ENCODE measurements around the gene ARHGAP26. TPM values are rescaled to one million over a fixed set of nuclear protein-coding genes. Genes with fewer than 3 reads are reported as not detected.
A peak's percentile ranks its signal among the peaks of the same experiment; 100 is the strongest.

ARHGAP26 gene
- polyA plus RNA-seq, 1 donor, result 14.7 TPM

DNA sequence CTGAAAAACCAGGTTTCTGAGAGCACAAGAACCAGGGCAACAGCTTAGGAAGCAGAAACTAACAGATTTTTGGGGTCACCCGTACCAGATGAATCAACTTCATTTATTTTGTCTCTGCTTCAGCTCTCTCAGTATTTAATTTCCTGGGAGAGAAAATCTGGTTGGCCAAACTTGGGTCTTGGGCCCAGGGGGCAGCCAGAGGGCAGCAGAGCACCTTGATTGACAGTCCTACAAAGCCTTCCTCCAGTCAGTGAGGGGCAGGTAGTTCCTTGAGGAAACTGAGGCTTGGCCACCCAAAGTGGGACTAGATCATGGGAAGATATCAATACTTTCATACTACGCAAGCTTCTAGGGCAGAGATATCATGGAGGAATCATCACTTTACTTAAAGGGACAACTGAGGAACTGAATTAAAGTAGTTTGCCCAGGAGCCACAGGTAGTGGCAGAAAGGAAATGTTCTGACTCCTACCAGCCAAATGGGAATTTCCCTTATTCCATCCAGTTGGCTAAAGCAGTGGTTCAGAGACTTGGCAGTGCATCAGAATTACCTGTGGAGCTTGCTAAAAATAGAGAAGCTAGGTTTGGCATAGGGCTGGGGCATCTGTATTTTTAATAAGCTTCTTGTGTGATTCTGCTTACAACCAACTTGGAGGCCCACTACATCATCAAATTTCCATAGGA is 21.5 kb upstream of the ARHGAP26 start:
- no peak for DNase-seq

DNA sequence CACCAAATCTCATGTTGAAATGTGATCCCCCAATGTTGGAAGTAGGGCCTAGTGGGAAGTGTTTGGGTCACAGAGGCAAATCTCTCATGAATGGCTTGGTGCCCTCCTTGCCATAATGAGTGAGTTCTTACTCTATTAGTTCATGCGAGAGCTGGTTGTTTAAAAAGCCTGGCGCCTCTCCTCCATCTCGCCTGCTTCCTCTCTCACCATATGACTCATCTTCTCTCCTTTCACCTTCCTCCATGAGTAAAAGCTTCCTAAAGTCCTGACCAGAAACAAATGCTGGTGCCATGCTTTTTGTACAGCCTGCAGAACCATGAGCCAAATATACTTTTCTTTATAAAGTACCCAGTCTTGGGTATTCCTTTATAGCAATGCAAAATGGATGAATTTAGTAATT is 20.9 kb upstream of the ARHGAP26 start:
- DNase-seq, result no peak

DNA sequence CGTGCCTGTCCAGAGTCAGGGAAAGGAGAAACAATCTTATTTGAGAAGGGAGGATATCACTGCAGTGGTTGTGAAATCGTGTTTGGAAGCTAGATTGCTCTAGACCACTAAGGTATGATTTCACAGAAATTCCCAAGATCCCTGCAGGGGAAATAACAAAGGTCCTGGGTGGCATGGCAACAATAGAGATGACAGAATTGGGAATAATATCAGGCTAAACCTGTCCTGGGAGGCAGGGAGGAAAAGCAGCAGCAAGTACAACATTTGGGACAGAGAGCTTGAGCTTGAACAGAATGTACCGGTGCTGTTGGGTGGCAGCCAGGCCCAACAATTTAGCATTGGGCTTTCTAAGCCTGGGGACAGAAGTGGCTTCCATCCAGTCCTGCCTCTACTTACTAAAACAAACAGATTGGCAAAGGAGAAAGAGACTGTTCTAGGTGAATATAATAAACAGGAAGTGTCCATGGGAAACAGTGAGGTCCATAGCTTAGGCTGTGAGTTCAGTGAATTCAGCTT is 17.0 kb upstream of the ARHGAP26 start:
- no peak for DNase-seq

DNA sequence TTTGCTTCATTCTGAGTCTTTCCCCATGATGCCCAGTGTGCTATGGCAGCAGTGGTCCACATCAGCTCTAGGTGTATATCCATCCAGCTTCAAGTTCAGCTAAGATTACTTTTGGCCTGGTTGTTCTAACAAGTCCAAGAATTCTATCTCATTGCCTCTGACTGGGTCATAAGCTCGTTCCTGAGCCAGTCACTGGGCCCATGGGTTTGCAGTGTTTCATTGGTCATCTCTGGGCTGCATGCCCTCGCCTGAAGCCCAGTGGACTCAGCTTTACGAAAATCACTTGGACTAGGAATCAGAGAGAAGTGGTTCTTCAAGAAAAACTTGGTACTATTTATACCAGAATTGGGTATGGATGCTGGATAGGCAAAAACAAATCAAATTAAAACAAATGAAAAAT is 16.1 kb upstream of the ARHGAP26 start:
- DNase-seq, result no peak

DNA sequence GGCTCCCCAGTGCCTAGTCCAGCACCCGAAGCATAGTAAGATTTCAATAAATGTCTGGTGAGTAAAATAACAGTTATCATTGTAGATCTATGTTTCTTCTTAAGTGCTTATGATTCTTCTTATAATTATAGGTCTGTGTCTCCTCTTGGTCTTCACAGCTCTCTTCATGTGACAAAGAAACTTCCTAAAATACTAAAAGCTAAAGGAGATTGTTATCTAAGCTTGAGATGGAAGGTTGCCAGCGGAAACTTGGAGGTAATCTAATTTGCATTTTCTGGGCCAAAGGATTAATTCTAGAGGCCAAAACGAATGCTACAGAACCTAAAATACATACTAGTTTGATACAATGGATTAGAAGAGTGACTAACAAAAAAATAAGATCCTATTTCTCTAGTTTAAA is 13.6 kb upstream of the ARHGAP26 start:
- no peak for DNase-seq

DNA sequence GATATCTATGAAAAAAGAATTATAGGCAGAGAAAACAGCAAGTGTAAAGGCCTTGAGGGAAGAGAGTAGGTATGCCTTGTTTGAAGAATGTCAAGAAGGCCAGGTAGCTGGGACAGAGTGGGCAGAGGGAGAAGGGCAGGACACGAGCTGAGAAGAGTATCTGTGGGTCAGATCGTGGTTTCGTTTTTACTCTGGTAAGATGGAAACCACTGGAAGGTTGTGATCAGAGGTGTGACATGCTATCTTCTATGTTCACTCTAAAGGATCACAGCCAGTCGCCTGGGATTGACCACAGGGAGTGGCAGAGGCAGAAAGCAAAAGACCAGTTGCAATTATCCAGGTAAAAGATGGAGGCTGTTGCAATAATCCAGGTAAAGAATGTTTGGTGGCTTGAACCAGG is 12.6 kb upstream of the ARHGAP26 start:
- DNase-seq, result no peak

DNA sequence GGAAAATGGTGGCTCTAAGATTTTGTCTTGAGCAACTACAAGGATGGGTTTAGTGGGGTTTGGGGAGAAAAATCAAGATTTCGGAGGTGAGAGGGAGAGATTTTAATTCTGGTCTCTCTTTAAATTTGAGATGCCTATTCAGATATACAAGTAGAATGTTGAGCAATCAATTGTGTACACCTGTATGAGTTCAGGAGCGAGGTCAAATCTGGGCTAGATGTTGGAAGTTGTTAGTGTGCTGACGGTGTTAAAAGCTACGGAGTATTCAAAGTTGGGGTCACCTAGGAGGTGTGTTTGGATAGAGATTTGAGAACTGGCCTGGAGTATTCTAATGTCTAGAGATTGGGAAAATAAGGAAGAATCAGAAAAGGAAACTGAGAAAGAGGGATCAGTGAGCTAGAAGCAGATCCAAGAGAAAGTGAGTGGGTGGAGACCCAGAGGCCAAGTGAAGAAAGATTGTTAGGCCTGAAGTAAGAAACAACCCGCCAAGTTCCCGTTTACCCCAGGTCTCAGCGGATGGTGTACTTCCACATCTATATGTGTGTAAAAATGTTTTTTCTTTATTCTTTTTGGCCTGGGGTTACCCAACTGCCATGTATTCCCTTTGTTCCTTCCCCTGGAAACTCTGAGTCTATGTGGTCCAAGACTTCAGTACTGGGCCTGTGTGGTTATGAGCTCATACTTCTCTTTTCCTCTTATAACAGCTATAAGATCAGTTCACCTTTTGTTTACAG is 11.9 kb upstream of the ARHGAP26 start:
- DNase-seq, result no peak

DNA sequence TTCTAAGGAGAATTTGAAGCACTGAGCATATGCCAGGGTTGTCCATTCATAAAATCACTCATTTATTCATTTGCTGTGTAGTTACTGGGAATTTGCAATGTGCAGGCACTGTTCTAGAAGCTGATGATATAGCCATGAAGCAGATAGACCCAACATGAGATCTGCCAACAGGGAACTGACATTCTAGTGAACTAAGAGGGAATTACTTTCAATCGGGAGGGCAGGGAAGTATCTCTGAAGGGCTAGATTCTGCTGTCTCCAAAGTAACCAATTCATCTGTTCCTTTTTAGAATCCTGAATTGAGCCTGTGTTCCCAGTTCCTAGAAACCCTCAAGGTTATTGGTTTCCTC is 11.4 kb upstream of the ARHGAP26 start:
- DNase-seq, result no peak

DNA sequence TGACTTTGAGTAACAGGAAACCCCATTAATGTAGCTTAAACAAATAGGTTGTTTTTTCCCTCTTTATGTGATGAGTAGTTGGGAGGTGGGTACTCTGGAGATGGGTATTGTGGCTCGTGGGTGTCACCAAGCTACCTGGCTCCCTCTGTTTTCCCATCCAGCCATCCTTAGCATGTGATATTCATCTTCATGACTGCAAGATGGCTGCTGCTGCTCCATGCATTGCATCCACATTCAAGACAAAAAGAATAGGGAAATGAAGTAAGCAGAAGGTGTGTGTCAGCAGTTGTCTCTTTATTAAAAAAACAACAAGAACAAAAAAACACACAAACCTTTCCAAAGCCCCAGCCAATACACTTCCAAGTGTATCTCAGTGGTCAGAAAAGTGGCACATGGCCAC is 6.5 kb upstream of the ARHGAP26 start:
- DNase-seq, result no peak

DNA sequence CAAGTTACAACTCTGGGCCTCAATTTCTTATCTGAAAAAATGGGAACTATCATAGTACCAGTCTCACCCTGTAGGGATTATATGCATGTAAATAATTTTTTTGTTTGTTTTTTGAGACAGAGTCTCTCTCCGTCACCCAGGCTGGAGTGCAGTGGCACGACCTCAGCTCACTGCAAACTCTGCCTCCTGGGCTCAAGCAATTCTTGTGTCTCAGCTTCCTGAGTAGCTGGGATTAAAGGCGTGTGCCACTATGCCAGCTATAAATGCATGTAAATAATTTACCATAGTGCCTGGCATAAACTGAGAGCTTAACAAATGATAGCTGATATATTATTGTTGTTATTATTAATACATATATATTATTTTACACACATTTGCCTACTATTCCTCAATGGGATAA is 3.0 kb upstream of the ARHGAP26 start:
- no peak for DNase-seq

DNA sequence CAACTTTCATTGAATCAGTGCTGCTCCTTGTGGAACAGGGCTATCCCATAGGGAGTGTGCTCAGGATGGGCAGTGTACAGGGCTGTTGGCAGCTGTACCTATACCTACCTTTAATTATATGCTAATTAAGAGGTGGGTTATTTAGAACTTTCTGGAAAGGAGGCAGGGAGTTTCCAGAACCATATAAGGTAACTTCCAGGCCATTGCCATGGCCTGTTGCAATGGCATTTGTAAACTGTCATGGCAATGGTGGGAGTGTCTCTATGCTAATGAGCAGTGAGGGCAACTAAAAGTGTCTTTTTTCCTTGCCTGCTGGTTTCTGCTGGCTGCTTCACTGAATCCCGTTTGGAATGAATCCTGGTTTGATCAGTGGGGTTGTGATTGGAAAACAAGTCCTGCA is 2.3 kb upstream of the ARHGAP26 start:
- no peak for DNase-seq

DNA sequence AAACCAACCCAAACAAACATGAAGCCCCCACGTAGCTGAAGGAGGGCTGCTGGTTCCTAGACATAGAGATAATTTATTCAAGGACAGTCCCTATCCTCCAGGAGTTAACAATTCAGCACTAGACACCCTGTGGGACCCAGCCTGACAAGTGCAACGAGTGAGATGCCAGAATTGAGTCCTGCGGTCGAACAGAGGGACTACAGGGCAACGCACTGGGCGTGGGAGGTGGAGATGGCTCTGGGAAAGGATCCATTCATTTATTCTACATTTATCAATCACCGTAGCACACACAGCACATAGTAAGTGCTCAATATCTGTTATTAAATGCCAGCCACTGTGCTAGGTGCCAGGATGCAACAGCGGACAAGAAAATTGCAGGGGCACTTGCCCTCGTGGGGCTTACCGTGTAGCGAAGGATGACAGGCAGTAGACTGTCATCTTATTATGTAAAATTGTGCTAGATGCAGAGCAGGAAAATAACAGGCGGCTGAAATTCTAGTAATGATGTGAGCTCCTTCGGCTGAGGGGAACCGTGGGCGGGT is 855 bp upstream of the ARHGAP26 start:
- no peak for DNase-seq

DNA sequence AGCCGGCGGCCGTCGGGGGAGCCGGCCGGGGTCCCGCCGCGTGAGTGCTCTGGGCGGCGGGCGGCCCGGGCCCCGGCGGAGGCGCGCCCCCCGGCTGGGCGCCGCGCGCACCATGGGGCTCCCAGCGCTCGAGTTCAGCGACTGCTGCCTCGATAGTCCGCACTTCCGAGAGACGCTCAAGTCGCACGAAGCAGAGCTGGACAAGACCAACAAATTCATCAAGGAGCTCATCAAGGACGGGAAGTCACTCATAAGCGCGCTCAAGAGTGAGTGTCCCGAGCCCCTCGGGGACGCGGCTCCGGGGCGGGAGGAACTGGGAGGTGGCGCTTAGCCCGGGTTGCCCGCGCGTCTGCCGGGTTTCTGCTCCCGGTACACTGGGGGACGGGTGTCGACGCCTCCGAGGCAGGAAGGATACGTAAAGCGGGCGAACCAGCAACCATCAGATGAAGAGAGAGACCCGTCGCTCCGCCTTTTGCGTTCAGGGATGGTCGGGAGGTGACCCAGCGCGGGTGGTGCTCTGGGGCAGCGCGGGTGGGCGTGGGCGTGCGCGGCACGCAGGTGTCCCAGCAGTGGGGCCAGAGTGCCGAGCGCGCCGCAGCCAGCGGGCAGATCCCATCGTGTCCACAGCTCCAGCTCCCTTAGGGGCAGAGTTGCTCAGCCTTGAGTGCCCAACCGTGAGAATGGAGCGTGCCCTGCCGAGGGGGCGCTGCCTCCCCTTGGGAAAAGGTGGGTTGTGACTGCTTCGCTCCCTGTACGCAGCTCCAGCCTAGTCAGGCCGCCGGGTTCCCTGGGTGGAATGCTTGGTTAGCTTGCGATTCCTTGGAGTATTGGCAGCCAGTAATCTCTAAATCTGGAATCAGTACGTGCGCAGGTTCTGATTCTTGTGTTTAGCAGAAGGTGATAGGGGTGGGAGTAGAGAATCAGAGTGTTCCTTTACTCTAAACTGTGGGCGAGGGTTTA is 753 bp downstream of the ARHGAP26 start:
- DNase-seq, result peak; percentile 50

DNA sequence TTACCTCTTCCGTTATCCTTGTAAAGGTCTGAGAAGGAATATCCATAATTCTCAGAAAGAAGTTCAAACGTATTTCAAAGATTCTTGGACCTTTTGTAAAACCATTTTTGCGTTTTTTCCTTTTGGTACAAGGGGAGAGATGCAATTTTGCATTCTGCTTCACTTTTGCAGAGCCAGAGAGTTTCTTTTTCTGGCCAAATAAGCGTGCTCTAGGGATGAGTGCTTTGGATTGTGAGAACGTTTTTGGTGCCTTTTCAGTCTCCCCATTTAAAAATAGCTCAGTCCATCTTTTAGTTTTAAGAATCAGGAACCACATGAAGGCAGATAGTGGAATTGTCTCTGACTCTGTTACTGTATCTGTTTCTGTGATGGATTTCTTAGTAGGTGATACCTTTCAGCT is 1.5 kb downstream of the ARHGAP26 start:
- DNase-seq, result no peak

DNA sequence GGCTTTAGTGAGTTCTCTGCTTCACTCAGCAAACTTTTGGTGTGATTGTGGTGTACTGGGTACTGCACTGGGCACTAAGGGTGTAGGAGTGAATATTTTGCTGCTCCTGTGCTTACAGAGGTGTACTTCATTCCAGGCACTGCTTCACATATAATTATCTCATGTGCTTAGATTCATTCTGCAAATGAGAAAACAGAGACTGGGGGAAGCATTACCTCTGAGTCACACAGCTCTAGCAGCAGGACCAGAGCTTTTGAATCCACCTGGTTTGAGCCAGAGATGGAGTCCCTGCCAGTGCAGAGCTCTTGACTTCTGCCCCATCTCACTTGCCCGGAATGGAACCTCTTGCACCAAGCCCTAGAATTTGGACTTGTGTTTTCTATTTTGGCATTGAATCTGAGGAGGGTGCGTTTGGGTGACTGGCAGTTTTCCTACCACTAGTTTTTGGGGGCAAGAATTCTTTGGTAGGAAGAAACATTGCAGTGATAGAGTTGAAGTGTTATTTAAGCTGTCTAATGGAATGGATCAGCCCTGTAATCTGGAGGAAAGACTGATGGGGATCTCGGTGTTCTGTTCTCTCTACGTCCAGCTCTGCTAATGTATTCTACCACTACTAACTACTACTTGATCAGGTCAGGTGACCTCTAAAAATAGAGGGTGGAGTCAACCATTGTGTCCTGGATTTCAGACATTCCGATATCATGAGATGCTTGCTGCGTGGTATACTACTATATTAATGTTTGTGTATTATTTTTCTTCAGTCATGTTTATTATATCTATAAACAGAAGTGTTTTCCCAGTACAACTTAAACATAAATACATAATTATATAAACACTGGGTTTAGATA is 2.5 kb downstream of the ARHGAP26 start:
- DNase-seq, result no peak

DNA sequence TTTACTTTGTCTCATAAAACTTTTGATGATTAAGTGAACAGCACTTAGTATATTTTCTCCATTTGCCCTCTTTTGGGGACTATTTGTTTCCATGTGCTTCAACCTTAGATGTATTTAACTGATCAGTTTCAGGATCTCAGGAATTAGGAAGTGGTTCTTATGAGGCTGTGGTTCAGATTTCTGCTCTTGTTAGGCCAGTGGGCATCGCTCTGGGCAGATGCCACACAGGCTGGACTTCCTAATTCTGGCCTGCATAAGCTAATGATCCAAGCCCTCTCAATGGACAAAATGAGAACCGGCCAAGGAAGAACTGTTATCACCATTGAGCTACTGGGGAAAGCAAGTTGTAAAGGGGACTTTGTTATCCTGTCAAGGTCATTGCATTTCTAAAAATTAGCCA is 6.9 kb downstream of the ARHGAP26 start:
- DNase-seq, result no peak

DNA sequence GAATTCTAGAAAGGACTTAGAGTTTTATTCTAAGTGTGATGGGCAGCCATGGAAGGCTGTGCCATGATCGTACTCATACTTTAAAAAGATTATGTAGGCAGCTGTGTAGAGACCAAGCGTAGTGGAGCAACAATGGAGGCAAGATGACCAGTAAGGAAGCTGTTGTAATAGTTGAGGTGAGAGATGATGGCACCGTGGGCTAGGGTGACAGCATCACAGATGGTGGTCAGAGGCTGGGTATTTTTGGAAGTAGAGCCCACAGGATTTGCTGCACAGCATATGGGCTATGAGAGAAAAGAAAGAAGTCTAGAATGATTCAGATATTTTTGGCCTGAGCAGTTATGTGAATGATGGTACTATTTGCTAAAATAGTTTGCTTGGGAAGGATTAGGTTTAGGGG is 7.7 kb downstream of the ARHGAP26 start:
- no peak for DNase-seq

DNA sequence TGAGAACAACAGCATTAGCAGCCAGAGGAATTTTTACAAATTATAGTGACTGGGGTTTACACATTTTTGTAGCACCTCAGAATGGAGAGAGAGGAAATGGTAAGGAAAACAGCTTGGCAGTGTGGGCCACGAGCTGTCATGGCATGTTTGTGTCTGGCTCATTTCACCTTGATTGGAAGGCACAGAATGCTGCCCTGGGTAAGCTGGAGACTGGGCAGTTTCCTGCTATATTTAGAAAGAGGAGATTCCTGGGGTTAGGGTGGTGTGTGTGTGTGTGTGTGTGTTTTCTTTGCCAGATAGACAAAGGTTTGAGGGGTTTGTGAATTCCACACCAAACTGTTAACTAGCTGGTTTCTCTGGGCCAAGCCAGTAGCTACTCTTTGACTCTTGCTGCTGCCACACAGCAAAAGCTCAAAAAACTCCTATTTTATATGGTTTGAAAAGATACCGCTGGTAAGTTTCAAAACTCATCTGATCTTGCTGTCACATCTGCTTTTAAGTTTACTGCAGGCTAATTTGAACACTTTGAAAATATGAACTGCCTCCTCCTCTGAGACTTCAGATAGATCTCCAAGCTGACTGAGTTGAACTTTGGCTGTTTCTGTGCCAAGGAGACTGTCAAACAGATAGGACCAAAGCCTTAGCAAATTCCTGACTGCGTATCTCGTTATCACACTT is 9.1 kb downstream of the ARHGAP26 start:
- no peak for DNase-seq

DNA sequence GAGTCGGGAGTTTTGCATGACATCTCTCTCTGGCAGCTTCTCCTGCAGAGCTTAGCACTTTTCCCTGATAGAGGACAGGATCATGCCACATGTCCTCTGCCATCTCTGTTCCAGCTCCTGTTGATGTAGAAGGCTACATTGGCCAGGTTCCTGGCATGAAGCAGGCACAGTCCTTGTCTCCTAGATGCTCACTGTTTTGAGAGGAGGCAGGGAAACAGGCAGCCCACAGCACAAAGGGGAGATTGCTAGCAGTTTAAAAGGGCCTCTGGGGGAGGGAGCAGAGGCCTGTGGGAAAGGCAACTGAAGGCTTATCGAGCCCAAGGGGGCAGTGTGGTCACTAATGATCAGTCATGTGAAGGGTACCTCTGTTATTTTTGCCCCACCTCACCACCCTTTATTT is 10.7 kb downstream of the ARHGAP26 start:
- no peak for DNase-seq

DNA sequence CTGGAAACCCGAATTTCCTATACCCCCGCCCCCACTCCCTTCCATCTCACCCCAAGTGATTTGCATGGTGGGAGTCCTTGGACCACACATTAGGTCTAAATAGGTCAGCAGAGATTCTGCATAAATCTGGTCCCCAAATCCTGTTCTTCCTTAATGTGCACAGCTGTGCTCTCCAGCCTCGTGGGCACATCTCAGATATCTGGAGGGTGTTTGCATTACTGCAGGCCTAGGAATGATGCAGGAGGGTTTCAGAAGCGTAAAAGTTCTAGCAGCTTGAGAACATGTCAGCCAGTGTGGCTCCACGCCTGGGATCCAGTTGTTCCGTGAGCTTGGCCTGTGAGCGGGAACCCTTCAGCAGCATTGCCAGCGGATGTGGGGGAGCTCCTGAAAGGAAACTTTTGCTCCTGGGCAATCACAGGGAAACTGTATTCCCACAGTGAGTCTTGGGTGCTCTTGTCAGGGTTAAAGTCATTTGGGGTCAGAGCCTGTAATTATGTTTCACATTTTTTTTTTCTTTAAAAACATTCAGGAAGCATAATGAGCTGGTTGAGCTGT is 12.9 kb downstream of the ARHGAP26 start:
- no peak for DNase-seq

Data from left kidney (tissue), 2 donors.